Neural progenitor cell (in vitro differentiated cells): ENCODE results near the gene MYO1A.

Experiments
- EZH2 ChIP-seq: fragments of 200-600 bp; sonication (generic); IDR thresholded peaks from 2 replicates; pipeline ENCODE4 v1.6.1; 2017; ENCODE audit warnings: antibody characterized with exemption, mild to moderate bottlenecking, moderate library complexity
- TF ChIP-seq, protein P1 (sequence below): fragments of 200-600 bp; sonication (generic); IDR thresholded peaks from 2 replicates; pipeline ENCODE4 v1.5.1; 2017; ENCODE audit warnings: antibody characterized with exemption, mild to moderate bottlenecking

DNA sequence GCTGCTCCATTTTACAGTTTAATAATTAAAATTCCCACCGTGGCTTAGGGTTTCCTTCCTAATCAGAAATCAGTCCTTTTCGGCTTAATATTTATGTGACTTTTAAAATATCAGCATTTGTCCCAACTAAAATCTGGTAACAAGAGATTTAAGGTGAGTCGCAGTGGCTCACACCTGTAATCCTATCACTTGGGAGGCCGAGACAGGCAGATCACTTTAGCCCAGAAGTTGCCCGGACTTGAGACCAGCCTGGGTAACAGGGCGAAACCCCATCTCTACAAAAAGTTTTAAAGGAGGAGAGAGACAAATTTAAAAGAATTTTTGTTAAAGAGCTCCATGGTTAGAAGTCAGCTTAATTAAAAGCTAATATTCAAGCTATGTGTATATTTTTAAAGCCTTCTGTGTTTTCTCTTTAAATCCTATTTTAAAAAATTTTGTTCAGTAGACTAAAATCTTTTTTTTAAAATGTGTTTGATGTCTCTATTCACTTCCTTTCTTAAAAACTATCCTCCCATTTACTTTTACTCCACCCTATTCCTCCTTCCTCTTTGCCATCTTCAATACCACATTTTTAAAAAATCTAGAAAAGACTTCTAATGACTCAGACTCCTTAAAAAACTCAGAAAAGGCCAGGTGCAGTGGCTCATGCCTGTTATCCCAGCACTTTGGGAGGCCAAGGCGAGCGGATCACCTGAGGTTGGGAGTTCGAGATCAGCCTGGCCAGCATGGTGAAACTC is 29.8 kb downstream of the MYO1A start:
- TF ChIP-seq, protein P1, sequence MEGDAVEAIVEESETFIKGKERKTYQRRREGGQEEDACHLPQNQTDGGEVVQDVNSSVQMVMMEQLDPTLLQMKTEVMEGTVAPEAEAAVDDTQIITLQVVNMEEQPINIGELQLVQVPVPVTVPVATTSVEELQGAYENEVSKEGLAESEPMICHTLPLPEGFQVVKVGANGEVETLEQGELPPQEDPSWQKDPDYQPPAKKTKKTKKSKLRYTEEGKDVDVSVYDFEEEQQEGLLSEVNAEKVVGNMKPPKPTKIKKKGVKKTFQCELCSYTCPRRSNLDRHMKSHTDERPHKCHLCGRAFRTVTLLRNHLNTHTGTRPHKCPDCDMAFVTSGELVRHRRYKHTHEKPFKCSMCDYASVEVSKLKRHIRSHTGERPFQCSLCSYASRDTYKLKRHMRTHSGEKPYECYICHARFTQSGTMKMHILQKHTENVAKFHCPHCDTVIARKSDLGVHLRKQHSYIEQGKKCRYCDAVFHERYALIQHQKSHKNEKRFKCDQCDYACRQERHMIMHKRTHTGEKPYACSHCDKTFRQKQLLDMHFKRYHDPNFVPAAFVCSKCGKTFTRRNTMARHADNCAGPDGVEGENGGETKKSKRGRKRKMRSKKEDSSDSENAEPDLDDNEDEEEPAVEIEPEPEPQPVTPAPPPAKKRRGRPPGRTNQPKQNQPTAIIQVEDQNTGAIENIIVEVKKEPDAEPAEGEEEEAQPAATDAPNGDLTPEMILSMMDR = no peak
- TF ChIP-seq EZH2 = no peak
